COR-L47 (cell line): Measurements from ENCODE around the gene CHRNA9.

Experiments used
- DNase-seq: peaks from one replicate; lab custom pipeline; 2025; lab: John Stamatoyannopoulos, UW

Gene CHRNA9

DNA sequence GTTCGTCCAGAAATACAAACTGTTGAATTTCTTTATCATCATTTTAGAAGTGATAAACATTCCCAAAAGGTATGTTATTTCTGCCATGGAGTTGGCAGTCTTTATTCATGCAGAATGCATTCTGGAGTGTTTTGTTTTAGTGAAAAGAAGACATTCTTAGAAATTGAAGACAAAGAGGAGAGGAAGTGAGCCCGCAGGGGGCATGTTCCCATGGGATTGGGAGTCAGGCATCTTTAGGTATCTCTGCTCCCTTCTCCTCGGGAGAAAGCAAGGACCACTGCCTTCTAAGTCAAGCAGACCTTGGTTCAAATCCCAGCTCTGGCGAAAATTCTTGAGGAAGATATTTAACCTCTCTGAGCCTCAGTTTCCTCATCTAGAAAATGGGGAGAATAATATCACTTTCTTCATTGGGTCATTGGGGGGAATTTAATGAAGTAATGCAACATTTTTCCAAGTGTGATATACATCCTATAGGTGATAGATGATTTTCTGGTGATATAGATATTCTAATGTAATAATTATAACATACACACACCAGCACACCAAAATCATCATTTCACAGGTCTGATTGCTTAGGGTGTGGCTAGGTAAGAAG lies 26.5 kb upstream of the CHRNA9 start:
- DNase-seq: no peak

GRCh38 chr4:40309250-40309774 lies 25.8 kb upstream of the CHRNA9 start:
- DNase-seq: no peak

DNA sequence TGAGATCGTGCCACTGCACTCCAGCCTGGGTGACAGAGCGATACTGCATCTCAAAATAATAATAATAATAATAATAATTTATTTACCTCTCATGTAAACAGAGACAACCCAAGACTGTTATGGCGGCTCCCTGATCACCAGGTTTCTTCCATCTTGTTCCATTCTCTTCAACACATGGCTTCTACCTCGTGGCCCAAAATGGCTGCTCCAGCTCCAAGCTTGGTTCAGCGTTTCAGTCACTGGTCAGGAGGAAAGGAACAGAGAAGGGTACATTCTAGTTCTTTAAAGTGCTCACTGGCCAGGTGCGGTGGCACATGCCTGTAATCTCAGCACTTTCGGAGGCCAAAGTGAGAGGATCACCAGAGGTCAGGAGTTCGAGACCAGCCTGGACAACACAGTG lies 24.9 kb upstream of the CHRNA9 start:
- DNase-seq: no peak

- no peak for DNase-seq
Observed at GRCh38 chr4:40311811-40312346, 23.3 kb upstream of the CHRNA9 start.

- DNase-seq: no peak
Observed at GRCh38 chr4:40314951-40315350, 20.2 kb upstream of the CHRNA9 start.

DNA sequence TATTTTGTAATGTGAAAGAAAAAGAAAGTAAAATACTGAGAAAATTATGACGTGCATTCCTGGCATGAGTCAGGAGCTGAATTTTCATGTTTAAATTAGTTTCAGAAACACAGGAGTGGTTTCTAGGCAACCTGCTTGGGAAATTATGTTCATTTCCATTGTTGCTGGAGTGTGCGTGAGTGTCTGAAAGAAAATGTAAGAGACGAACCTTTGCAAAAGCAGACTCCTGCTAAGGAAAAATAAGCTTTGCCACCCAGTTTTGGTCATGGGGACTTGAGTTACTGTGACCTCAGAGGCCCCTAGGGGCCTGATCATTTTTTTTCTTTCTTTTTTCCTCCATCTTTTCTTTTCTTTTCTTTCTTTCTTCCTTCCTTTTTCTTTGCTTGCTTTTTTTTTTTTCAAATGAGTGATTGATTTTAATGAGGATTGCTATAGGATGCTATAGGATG lies 18.8 kb upstream of the CHRNA9 start:
- DNase-seq: no peak

GRCh38 chr4:40316782-40317635 lies 18.1 kb upstream of the CHRNA9 start:
- no peak for DNase-seq

DNA sequence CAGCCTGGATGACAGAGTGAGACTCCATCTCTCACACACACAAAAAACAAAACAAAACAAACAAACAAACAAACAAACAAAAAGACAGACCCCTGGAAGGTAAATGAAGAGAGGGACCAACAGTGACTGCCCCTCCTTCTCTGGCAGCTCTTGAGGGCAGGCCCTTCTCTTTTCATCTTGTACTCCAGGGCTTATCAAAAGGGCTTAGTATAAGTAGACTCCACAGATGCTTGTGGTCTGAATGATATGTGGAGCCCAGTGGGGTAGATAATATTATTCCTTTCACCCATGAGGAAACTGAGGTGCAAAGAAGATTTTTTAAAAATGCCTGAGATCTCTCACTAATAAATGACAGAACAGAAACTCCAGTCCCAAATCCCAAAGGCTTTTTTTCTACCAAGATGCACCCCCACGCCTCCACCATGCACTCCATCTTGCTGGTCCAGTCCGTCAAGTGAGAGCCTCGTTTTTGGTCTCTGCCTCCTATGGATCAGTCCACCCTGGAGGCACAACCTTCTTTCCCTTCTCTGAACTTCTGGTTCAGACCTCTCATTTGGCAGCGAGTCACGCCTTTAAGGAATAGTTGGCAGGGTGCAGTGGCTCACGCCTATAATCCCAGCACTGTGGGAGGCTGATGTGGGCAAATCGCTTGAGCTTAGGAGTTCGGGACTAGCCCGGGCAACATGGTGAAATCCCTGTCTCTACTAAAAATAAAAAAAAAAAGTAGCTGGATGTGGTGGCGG lies 17.0 kb upstream of the CHRNA9 start:
- DNase-seq: no peak

GRCh38 chr4:40321574-40322275 lies 13.4 kb upstream of the CHRNA9 start:
- no peak for DNase-seq

GRCh38 chr4:40322811-40323210 lies 12.3 kb upstream of the CHRNA9 start:
- DNase-seq: no peak

- no peak for DNase-seq
Observed at GRCh38 chr4:40323866-40324265, 11.3 kb upstream of the CHRNA9 start.

DNA sequence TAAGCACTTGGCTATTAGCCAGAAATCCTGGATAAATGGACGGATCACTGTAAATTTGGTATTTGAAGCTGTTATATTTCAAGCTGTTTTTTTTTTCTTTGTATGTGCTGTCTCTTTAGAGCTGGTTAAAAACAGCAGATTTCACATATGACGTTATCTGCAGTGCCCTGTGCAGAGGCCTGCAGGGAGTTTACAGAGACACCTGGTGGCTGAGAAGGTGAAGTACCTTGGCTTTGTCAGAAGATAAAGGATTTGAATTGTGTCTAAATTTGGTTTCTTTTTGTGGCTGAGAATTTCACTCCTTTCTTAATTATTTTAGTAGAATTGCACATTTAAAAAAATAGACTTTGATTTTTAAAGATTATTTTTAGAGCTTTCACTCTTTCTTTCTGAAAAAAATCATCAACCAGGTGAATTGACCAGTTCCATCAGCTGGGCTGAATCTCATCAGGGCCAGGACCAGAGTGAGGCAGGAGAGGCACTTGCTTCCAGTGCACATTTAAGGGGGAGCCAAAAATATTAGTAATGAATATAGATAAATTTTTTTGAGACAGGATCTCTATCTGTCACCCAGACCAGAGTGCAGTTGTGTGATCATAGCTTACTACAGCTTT lies 9.6 kb upstream of the CHRNA9 start:
- peak; percentile 69 for DNase-seq

DNA sequence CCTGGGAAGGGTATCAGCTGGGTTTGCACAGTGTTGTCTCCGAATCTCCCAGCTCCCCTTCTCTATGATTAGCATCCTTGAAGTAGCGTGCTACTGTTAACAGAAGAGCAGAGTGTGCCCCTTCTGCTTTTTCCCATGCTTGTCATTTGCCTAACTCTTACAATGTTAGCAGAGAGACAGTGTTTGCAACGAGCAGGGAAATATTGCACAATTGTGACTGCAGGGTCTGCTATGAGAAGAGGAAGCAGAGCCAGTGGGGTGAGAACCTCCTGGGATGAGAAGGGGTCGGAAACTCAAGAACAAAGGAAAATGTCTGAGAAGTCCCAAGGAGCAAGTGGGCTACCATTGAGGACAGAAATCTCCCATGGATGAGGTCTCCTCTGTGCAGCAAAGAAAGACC lies 7.8 kb upstream of the CHRNA9 start:
- DNase-seq: no peak

DNA sequence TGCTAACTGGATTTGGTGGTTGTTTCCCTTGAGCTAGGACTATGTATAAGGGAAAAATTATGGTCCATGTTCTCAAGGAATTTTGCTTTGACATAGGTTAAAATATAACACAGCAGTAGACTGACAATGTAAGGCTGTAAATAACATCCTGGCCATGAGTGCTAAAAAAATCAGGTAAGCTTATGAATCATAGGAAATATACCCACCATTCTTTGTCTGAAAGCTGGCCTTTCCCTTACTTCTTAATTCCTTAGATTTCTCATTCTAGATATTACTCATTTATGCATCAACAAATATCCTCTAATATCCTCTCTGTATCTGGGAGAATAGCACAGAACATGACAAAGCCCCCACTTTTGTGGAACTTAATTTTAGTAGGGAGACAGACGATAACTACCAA lies 6.8 kb upstream of the CHRNA9 start:
- DNase-seq: no peak

DNA sequence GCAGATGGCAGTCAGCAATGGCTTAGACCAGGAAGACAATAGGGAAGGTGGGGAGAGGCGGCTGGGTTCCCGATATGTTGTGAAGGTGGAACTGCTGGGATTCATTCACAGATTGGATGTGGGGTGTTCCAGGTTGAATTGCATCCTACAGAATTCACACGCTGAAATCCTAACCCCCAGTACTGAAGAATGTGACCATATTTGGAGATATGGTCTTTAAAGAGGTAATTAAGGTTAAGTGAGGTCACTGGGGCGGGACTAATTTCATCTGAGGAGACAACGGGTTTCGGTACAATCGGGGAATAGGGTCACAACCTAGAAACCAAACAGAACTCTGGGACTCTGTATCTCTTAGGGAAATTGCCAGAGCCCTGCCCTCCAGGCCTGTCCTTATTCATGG lies 5.3 kb upstream of the CHRNA9 start:
- no peak for DNase-seq

- no peak for DNase-seq
Observed at GRCh38 chr4:40330536-40330935, 4.6 kb upstream of the CHRNA9 start.

GRCh38 chr4:40331101-40331745 lies 3.9 kb upstream of the CHRNA9 start:
- no peak for DNase-seq

- DNase-seq: no peak
Observed at GRCh38 chr4:40331961-40332360, 3.2 kb upstream of the CHRNA9 start.

- DNase-seq: peak; percentile 40
Observed at GRCh38 chr4:40333921-40334352, 1.2 kb upstream of the CHRNA9 start.

- no peak for DNase-seq
Observed at GRCh38 chr4:40335525-40335894, 377 bp downstream of the CHRNA9 start.

DNA sequence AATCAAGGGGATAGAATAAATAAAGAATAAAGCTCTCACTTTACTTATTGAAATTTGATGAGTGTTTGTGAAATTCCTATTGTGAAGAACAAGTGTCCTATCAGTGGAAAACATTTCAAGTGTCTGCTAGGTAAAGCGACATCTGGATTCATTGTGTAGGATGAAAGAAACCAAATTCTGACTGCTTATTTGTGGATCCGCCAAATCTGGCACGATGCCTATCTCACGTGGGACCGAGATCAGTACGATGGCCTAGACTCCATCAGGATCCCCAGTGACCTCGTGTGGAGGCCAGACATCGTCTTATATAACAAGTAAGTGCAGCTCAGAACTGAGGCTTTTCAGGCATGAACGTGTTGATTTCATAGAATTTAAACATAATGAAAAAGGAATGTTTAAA lies 1.9 kb downstream of the CHRNA9 start:
- peak; percentile 22 for DNase-seq
